ENCODE results near the gene ACTL7A.

Gene ACTL7A

DNA sequence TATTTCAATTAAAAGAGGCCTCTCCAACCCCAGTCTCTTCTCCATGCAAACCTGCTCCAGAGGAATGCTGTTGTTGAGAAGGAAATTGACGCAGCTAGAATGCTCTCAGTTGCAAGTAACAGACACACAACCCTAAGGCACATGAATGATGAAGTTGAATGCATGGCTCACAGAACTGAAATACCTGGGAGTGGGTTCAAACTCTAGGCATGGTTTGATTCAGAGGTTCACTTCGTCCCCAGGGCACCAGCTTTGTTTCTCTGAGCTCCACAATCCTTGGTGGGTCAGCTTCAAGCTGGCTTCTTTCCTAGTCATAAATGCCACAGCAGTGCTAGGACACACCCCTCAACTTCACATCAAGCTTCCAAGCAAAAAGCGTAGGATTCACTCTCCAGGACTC, 10.9 kb upstream of the ACTL7A start:
- DNase-seq = no peak

DNA sequence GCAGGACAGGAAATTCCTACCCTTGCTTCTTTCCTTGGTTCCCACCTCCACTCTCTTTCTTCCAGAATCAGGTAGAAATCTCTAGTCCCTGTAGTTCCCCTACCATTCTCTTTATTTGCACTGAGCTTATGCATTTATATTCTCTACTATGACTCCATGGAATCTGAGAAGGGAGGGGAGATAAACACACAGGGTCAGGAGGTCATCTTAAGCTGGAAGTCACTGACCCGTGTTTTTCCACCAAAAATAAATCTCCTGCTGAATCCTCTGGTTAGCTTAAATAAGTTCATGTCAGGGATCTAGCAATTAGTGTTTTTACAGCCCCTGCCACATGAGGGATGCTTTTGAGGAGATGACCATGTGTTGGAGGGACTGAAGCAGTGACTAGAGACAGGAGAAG, 10.0 kb upstream of the ACTL7A start:
- DNase-seq = no peak

- DNase-seq = no peak
Observed at GRCh38 chr9:108854094-108854493, 8.0 kb upstream of the ACTL7A start.

DNA sequence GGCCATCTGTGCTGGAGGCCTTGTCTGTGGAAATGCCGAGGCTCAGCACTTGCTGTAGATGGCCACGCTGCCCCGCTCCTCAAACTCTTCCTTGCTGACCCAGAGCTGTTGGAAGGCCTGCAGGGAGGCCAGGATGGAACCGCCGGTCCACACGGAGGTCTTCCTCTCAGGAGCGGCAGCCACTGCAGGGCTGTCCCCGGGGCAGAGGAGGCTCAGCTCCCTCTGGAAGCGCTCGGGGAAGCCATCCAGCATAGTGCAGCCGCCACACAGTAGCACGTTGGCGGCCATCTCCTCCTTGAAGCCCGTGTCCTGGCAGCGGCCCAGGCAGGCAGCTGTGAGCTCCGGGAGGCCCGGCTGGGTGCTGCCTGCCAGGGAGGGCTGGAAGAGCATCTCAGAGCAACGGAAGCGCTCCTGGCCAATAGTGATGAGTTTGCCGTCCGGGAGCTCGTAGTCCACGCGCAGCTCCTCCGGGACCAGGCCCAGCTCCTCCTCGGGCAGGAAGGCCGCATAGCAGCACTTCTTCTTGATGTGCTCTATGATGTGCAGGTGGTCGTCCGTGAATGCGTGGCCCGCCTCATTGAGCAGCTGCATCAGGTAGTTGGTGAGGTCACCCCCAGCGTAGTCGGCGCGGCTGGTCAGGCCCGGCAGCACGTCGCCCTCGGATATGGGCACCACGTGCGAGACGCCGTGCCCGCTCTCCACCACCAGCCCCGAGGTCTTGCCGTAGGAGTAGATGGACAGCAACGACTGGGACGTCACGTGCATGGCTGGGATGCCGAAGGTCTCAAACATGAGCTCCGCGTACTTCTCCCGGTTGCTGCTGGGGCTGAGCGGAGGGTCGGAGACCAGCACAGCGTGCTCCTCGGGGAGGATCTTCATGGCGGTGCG, 7.2 kb upstream of the ACTL7A start:
- no peak for DNase-seq

DNA sequence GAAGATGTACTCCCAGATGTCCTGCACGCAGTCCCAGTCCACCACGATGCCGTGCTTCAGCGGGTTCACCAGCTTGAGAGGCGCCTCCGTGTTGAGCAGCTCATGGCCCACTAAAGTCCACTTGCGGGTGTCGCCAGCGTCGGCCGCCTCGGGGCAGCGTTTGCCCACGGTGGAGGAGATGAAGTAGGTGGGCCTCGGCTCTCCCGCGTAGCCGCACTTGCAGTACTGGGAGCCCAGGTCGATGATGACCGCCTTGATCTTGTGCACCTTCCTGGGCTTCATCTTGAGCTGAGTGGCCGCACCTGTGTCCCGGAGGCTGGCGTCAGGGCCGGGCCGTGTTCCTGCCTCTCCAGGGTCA, 6.6 kb upstream of the ACTL7A start:
- no peak for DNase-seq

- no peak for DNase-seq
Observed at GRCh38 chr9:108855888-108856287, 6.2 kb upstream of the ACTL7A start, which contains the start of gene ACTL7B. Gene ACTL7B, minus strand, starts transcription at chr9:108855986. Its CDS starts 56 bp downstream, at chr9:108855930.

DNA sequence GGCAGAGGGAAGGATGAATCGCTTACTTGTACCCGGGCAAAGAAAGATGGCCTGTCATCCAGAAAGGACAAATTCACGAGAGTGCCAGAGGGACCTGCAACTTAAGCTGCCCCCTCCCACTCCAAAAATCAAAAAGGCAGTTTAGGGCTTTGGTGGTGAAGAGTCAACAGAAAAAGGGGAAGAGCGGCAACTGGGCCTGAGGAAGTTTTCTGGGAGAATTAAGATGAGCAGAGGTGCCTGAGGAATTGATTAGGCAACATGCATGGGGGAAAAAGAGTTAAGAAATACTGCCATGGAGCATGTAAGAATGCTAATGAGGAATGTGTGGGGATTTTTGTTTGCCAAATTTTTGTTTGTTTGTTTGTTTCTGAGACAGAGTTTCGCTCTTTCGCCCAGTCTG, 4.5 kb upstream of the ACTL7A start:
- no peak for DNase-seq

DNA sequence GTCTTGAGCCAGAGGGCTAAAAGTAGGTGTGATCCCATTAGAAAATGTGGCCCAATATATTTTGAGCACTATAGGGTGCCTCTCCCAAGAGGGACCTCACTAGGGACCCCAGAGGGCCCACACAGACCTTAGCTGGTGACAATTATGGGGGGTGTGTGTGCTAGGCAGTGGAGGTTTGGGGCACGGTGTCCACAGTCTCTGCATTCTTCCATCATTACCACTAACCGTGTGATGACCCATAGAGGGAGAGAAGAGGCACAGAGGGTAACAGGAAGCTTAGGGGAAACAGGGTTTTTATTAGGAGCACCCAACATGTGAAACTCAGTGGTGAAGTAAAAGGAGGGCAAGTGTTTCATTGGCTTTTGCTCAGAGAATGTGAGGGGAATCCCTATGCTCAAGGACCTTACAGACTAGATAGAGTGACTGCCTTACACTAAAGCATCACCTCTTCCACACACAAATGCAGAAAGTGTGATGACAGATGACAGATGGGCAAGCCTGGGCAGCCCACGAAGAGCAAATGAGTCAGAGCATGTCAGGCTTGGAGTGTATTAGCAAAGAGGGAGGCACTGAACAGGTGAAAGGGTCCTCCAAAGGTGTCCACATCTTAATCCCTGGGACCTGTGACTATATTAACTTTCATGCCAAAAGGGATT, 2.5 kb upstream of the ACTL7A start:
- DNase-seq = no peak

DNA sequence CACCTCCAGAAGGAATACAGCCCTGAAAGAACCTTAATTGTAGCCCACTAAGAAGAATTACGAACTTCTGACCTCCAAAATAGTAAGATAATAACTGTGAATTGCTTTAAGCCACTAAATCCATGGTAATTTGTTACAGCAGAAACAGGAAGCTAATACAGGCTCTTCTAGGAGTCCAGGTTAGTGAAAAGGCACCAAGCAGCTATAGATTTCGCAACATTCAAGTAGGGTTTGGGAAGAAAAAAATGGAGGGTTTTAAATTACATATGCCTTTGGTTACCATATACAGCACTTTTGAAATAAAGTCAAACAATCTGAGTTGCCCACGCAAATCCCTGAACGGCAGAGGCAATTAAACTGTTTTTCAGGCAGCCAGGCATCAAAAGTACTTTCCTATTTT, 1.7 kb upstream of the ACTL7A start:
- no peak for DNase-seq

DNA sequence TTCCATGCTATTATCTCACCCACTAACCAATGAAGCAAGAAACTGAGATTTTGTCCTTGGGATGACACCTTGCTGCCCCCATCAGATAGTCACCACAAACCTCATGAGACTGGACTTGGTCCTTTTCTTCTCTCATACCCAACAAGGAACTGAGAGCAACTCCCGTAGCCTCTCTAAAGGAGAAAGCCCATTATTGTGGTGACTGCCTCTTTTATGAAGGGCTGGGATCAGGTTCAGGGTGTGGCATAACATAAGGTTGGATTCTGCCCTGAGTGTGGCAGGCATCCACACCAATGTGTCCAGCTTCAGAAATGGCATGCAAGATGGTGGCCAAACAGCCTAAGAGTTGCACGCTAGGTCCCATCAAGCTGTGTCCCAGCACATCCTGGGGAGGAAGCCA, 1.3 kb upstream of the ACTL7A start:
- no peak for DNase-seq

GRCh38 chr9:108861464-108861863, 602 bp upstream of the ACTL7A start:
- no peak for DNase-seq

GRCh38 chr9:108863891-108864290, 1.8 kb downstream of the ACTL7A start:
- no peak for DNase-seq

DNA sequence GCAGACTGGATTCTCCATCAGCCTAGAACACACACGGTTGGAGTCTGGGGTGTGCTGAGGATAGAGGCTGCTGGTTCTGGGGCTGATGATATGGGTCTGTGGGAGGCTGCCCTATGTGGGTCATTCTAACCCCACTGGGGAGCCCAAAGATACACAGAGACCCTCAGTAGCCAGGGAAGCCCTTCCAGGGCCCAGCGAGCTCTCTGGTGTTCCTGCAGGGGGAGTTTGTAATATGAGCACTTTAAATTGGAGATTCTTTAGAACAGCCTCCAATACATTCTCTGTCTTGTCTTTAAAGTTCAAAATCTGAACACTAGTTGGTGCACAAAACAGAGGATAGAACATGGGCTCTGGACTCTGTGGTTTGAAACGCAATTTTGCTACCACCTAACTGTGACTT, 2.4 kb downstream of the ACTL7A start:
- no peak for DNase-seq

DNA sequence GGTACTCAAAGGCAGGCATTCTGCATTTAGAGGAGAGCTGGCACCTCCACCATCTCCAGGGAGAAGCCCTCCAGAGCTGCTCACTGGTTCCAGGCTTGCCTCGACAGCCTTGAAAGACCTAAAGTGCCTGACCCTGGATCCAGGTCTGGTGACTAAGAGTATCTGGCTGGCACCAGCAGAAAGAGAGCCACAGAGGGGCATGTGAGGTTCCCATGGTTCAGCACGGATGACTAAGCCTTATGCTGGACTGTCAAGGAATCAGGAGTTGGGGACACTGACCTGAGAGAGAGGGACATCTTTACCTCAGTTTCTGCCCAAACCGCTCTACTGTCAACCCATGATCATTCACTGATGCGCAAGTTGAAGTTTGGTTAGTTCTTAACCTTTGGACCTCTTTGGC, 3.0 kb downstream of the ACTL7A start:
- DNase-seq = no peak

DNA sequence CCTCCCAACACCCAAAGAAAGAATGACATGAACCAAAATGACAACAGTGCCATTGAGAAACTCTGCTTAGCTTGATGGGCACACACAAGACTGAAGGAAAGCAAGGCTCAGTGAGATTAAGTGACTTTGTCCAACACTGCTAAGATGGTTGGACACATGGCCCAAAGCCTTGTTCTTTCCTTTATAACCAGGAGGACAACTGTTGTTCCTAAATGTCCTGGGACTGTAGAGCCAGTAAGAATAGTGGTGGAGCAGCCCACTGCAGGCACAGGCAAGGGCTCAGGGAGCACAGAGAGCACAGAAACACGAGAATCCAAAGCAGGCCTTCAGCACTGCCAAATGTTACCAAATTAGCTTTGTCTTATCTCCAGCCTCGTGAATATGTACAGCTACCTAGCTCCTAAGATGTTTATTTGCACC, 3.9 kb downstream of the ACTL7A start:
- no peak for DNase-seq

DNA sequence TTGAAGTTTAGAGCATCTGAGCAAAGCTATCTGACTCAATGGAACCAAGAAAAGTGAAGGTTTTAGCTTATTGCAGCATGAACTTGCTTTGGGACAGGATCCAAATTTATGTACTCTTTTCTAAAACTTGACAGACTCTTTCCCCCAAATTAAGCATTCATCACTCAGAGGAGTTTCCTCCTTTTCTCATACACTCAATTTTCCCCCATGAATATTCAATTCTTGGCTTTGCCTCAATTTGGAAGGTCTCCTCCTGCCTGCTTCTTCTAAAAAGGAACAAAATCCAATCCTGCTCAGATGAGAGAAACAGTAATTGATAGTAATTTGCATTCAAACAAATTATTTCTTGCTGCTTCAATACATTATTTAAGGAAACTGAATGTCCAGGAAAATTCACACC, 5.0 kb downstream of the ACTL7A start:
- no peak for DNase-seq

DNA sequence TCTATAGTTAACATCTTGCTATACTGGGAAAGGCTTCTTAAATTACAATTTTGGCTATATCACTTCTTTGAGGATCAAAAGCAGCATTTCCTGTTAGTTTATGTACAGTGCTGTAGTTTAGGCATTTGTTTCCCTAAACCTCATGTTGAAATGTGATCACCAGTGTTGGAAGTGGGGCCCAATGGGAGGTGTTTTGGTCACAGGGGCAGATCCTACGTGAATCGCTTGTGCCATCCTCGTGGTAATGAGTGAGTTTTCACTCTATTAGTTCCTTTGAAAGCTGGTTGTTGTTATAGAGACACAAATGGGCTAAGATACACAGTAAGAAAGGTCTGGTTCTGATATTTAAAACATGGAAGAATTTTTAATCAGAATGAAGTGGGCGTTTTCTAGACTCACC, 5.8 kb downstream of the ACTL7A start:
- no peak for DNase-seq

DNA sequence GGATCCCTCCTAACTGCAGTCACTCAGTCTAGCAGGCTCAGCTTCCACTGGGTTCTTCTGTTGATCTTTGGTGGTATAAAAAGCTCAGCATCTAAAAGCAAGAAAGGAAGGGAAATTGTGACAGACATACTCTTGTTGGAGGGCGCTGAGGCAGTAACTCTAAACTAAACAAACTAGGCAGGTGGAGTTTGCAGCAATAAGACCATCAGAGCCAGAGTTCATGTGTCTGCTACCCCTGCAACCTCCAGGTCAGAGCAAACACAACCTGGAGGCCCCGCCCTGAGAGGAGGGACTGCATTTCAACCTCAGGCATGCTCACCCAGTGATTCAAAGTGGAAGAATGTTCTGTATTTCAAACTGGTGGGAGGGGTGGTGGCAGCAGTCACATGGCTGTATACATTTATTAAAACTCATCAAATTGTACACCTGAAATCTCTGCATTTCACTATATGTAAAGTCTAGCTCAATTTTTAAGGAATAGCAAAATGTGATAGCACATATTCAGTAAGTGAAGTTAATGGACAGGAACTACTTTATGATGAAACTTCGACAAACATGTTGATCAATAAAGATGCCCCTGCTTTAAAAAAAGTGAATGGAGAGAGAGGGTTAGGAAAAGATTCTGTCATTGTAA, 7.1 kb downstream of the ACTL7A start:
- DNase-seq = no peak

DNA sequence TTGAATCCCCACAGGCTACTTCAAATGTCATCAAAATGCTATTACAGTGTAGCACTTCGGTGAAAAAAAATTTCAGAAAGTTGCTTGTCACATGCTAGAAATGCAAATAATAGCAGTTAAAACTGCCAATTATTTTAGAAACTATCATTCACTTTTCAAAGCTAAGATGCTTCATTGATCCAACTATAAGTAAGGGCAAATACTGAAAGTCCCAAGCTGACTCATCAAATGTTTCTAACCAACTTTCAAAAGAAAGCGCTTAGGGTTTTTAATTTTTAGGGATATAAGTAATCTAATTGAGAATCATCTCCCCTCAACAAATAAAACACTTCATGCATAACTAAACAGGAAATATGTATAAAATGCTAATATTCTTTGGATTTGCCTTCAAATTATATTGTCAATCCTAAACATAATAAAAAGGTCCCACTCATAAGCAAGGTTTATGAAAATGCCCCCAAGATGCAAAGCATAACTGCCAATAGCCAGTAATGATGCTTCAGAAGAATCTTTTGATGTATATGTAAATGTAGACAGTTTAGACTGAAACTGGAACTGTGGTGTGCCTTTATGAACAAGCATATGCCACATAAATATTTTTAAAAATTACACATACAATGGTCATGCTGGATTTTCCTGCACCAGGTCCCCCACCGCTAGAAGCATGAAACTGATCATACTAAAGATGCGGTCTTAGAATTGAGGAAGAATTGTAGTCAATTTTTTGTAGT, 12.2 kb downstream of the ACTL7A start:
- DNase-seq = no peak

DNA sequence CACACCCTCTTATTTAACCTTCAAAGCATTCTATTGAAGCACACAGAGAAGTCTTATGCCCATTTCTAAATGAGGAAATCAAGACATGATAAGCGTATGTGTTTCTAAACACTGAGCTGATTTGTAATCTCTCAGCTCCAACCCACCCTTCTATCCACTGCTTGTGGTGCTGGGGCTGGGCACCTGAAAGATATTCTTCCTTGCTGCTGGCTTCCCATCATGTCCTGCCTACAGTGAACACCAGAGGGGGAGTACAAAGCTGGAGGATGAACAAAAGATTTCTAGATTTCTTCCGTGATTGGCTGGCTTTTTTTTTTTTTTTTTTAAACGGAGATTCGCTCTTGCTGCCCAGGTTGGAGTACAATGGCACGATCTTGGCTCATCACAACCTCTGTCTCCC, 14.4 kb downstream of the ACTL7A start:
- DNase-seq = no peak

DNA sequence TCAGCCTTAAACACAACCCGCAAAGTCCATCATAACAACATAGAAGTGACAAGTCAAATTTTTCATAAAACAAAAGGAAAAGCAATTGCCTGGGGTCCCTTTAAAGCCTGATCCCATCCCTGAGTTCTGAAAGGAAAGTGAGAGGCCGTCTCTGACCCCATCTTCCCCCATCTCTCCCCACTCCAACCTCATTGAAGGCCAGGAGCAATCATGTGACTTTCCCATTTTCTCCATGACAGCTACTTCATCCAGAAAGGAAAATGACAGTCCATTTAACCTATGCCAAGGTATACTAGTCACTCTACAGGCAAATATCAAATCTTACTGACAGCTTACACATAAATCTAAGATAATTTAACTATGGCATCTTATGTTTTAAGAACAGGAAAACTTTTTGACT, 15.5 kb downstream of the ACTL7A start:
- DNase-seq = no peak

DNA sequence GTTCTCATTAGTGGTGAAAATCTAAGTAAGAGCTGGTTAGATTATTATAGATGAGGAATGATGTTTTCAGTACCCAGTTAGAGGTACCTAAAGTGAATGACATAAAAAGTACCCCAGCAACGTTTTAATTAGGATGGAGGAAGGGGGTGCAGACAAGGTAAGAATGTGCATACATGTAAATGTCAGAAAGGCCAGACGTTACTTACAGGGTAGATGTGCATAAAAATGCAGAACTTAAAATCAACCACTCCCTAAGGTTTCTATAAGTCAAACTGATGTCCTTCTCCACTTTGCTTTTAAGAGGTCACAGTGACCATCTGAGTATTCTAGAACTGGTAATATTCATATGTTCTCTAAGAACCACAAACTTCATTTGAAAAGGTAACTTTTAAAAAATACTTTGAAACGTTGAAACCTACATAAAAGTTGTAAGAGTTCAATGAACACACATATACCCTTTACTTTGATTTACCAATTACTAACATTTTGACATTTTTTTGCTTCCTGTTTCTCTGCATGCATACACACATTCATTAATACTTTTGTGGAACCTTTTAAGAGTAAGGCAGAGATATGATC, 18.8 kb downstream of the ACTL7A start:
- DNase-seq = no peak

All from right forelimb (tissue), 1 donor.